GM19467 (cell line): ENCODE measurements around the gene IMP3.

Experiments
- ATAC-seq: cut with Tn5 transposase; IDR thresholded peaks from one replicate; pipeline ENCODE4 v1.9.1; 2021; ENCODE audit warnings: mild to moderate bottlenecking, moderate library complexity; ENCODE audit not compliant: unreplicated experiment

IMP3 gene

DNA sequence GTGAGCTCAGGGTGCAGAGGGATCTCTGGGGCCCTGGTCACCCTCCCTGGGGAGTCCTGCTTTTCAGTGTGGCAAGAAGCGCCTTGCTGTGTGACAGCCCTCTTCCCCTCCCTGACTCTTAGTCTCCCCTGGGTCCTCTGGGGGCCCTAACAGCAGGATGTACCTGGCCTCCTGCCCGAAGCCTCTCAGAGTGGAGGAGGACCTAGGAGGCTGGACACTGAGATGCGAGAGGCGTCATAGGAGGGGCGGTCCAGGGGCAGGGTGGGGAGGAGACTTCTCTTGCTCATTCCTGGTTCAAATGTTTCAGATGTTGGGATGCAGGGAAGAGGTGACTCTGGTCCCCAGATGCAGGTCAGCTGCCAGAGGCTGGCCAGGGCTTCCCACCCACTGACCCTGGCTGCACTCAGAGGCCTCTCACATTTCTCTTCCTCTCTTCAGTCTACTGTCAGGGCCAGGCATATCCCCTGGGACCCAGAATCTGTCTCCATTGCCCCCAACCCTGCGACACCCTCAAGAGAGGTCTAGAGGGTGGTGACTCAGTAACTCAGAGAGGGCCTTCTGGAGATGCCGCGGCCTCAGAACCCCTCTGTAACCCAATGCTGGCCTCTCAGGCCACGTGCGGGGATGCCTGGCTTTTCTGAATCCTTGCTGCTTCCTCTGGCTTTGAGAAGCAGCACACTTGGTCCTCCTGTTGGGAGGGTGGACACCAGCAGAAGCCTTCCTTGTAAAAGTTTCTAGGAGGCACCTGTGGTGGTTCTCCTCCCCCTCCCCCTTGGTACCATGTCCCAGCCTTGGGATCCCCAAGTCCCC, 33.6 kb upstream of the IMP3 start:
- ATAC-seq: no peak

DNA sequence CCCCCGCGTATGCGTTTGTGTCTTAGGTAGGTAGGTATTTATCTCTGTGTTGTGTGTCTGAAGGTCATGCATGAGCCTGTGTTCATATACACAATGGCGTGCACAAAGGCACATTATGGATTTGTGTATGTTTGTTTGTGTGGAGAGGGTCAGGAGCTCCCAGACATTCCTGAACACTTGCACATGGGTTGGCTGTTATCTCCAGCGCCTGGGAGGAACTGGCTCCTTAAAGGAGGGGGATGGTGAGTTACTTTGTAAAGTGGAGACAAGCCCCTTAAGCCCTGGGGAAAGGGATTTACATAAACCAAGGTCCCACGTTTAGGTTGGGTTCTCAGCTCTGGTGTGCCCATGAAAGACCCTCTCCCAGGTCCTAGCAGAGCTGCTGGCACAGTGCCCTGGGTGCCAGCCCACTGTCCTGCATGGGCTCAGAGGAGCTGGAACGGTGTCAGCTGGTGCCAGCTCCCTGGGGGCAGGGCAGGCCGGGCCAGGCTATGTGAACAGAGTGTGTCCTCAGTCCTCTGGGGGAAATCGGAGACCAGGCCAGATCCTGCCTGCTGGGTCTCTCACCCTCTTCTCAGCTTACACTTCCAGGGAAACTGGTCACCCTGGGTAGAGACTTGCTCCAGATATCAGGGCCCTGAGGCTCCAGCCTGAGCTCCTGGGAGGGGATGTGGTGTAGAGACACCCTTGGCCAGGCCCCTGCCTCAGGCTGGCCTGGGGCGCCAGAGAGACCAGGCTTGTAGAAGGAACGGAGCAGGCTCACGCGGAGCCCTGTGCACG, 32.8 kb upstream of the IMP3 start:
- no peak for ATAC-seq

- no peak for ATAC-seq
Observed at GRCh38 chr15:75671730-75672602, 31.9 kb upstream of the IMP3 start.

- no peak for ATAC-seq
Observed at GRCh38 chr15:75669879-75670212, 29.8 kb upstream of the IMP3 start.

- no peak for ATAC-seq
Observed at GRCh38 chr15:75669191-75669878, 29.3 kb upstream of the IMP3 start.

DNA sequence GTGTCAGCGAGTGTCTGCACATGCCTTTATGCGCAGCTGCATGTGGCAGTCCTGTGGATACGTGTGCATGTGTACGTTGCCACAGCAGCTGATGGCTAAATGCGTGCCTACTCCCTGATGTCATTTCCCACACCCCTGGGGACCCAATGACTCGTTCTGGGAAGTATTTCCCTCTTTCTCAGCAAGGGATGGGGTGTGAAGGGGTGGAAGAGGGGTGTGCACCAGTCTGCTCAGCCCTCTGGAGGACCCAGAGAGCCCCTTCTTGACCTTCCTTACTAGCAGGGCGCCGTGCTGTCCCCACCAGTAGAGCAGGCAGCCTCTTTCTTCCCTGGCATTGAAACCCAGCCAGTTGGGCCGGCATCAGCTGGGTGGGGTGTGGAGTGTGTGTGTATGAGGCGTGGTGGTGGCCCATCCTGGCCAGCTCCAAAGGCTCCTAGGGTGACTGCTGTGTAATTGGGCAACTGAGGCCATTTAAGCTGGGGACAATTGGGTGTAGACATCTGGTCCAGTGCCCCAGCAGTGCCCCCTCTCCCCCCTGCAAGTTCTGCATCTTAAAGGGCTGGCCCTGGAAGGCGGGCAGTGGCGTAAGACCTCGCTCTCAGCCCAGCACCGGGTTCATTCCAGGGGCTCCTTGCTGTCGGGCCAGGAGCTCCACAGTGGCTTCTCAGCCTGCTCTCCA, 26.9 kb upstream of the IMP3 start:
- no peak for ATAC-seq

GRCh38 chr15:75663931-75664421, 24.0 kb upstream of the IMP3 start:
- ATAC-seq: no peak

DNA sequence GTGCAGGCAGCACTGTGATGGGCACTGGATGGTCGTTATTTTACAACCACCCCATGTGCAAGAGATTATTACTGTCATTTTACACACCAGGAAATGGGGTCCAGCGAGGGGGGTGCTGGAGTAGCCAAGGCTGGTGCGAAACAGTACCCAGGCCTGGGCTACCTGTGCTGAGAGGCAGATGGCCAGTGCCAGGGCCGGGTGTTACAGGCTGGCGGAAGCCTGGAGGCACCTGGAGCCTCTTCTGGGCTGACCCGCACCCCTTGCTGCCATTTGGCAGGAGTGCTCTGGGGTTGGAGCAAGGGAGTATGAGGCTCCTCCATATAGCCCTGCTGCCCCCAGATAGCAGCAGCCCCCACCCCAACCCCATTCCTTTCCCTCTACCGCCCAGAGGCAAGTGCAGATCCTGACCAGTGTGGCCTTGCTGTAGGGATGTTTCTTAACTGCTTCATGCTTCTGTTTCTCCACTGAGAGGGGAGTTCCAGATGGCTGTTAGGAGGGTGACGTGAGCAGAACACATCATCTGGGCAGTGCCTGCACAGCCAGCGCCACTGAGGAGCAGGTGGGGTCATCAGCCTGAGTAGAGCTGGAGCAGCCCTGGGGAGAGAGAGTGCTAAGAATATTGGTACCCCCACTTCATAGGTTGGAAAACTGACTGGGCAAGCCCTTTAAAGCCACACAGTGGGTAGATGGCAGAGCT, 22.9 kb upstream of the IMP3 start:
- no peak for ATAC-seq

- no peak for ATAC-seq
Observed at GRCh38 chr15:75661756-75662140, 21.7 kb upstream of the IMP3 start.

- ATAC-seq: no peak
Observed at GRCh38 chr15:75661100-75661755, 21.2 kb upstream of the IMP3 start.

- no peak for ATAC-seq
Observed at GRCh38 chr15:75659928-75660645, 20.1 kb upstream of the IMP3 start.

- ATAC-seq: no peak
Observed at GRCh38 chr15:75659141-75659771, 19.2 kb upstream of the IMP3 start.

GRCh38 chr15:75656813-75657212, 16.8 kb upstream of the IMP3 start:
- ATAC-seq: no peak

GRCh38 chr15:75656331-75656730, 16.3 kb upstream of the IMP3 start:
- no peak for ATAC-seq

GRCh38 chr15:75655931-75656330, 15.9 kb upstream of the IMP3 start:
- ATAC-seq: no peak

- no peak for ATAC-seq
Observed at GRCh38 chr15:75654201-75654907, 14.3 kb upstream of the IMP3 start.

DNA sequence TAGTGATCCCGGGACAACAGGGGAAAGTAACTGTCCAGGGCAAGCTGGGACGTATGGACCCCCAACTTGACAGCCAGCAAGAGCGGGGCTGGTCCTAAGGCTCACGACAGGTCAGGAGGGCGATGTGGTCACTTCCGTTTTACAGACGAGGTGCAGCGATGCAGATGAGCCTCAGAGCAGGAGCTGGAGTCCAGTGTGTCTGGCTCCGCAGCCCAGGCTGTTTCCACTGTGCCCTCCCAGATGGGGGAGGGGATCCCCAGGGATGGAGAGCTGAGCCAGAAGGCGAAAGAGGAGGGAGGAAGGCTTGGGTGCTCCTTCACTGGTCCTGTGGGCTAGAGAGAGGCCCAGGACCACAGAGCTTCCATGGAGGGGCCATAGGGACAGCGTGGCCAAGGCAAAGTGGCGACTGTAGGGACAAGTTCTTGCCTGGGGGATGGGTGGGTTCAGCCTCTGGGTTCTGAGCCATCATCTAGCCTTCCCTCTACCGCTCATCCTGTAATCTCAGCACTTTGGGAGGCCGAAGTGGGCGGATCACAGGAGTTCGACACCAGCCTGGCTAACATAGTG, 13.4 kb upstream of the IMP3 start:
- ATAC-seq: no peak
